VCaP (cell line): Measurements from ENCODE around the gene LAMA4.

Source experiments
- H3K27ac ChIP-seq: fragments of 450-650 bp; 2 replicates; pipeline ENCODE4 v1.5.1; 2017
- CTCF ChIP-seq: fragments of 450-650 bp; conservative IDR thresholded peaks from 2 replicates; pipeline ENCODE4 v1.5.1; 2017; ENCODE audit warnings: mild to moderate bottlenecking, moderate library complexity

LAMA4 gene

GRCh38 chr6:112253841-112254816 is at the start of gene LAMA4:
Gene LAMA4, minus strand, starts transcription at chr6:112254567. Its CDS starts 417 bp downstream, at chr6:112254150.
- TF ChIP-seq CTCF = no peak
- peak within 1 kb of the TSS; percentile 43; the same call in 1 of the 2 replicates for H3K27ac ChIP-seq

GRCh38 chr6:112302142-112302705 is 47.9 kb upstream of the LAMA4 start:
- no peak for TF ChIP-seq CTCF
- H3K27ac ChIP-seq = no peak overlapping the region

- TF ChIP-seq CTCF = no peak
- no peak overlapping the region for H3K27ac ChIP-seq
These were observed 46.5 kb upstream of the LAMA4 start for GRCh38 chr6:112300896-112301295.

GRCh38 chr6:112298816-112299281 is 44.5 kb upstream of the LAMA4 start:
- H3K27ac ChIP-seq = no peak overlapping the region
- no peak for TF ChIP-seq CTCF

- H3K27ac ChIP-seq = no peak overlapping the region
- no peak for TF ChIP-seq CTCF
These were observed 43.8 kb upstream of the LAMA4 start for GRCh38 chr6:112298021-112298745.

GRCh38 chr6:112296694-112297093 is 42.3 kb upstream of the LAMA4 start:
- H3K27ac ChIP-seq = no peak overlapping the region
- TF ChIP-seq CTCF = no peak

- H3K27ac ChIP-seq = no peak overlapping the region
These were observed 41.8 kb upstream of the LAMA4 start for GRCh38 chr6:112296122-112296521.

More at GRCh38 chr6:112296122-112296521, 41.8 kb upstream of the LAMA4 start:
- TF ChIP-seq CTCF = no peak; the same call in 1 of the 2 replicates
